Stimulated activated CD8-positive, alpha-beta memory T cell treated with anti-CD3 and anti-CD28 coated beads, Interleukin-2, amount 100 ng/mL, for 48 hours (primary cell): ENCODE results near the gene DHX15.

ENCODE experiments used
- DNase-seq, 2 donors: peaks; one replicate each; pipeline ENCODE4 v3.0.0-alpha.2; 2020; ENCODE audit warnings: low read depth in 2 of 2

DHX15 gene

GRCh38 chr4:24482871-24483270, 101.5 kb downstream of the DHX15 start:
- no peak for DNase-seq

GRCh38 chr4:24477919-24478318, 106.4 kb downstream of the DHX15 start:
- no peak for DNase-seq
